ENCODE data around the gene RTP2. TPM values are rescaled to one million over a fixed set of nuclear protein-coding genes. Genes with fewer than 3 reads are reported as not detected.

The RTP2 gene
- total RNA-seq, 6 donors from 2014 or later, result not detected

DNA sequence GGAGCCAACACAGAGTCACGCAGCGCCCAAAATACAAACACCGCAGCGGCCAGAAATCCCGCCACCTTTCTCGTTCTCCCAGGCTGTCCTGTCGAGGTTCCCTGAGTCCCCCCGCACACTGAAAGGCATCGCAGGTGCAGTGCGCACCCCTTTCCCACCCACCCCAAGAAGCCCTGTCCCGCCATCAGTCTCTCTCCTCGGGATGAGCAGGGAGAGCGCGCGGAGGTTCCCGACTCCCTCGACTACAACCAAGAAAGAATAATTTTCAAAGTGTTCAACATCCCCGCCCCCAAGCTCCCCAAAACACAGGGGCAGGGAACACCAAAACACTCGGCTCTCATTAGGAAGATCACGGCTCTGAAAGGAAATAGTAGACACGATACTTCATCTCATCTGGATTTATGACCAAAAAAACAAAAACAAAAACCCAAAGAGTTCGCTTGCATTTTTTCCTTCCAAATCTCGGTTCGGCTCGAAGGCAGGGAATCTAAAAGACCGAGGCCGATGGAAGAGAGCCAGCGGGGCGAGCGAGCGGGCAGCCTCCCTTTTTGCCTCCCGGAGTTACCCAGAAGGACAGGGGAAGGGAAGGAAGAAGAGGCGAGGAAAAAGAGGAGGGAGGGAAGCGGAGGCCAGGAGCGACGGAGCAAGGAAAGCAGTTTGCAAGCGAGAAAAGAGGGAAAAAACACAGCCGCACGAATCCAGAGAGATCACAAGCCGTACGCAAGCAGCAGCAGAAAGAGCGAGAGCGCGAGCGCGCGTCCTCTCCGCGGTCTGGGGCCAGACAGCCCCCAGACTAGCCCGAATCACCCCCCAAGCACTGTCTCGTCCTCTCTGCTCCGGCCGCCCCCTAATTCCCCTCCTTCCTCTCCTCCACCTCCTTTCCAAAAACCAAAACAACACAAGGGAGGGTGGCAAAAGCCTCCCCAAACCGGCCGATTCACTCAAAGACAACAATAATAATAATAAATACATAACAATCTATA lies 42.1 kb upstream of the RTP2 start:
- Histone ChIP-seq H3K4me1 (peaks cover 30 to 48% (median 34%) of the 10 kb centered on the region in 4 donors), H3K9me3 (no peaks in the 10 kb centered on the region), H3K4me3 (peak overlapping the region; percentile 62 to 71 (median 66)), H3K27ac (peak overlapping the region; percentile 97 to 99 (median 98)), H3K36me3 (no peaks in the 10 kb centered on the region), H3K27me3 (no peaks in the 10 kb centered on the region)
- ATAC-seq (ENCODE audit: low FRiP score in 2 of 2) (peak; percentile 29 to 34), DNase-seq (peak; percentile 44 to 90)
- TF ChIP-seq POLR2A (IDR thresholded peaks at IDR 0.05), result peak in 2 of 4 donors; percentile 8 to 14
- no peak for TF ChIP-seq EP300 (IDR thresholded peaks at IDR 0.05)
- TF ChIP-seq POLR2AphosphoS5 (IDR thresholded peaks at IDR 0.05), result peak in 1 of 2 donors; percentile 50
- 0 to 1% methylated on average over 55 of the region's 55 CpGs for WGBS, 2 donors

DNA sequence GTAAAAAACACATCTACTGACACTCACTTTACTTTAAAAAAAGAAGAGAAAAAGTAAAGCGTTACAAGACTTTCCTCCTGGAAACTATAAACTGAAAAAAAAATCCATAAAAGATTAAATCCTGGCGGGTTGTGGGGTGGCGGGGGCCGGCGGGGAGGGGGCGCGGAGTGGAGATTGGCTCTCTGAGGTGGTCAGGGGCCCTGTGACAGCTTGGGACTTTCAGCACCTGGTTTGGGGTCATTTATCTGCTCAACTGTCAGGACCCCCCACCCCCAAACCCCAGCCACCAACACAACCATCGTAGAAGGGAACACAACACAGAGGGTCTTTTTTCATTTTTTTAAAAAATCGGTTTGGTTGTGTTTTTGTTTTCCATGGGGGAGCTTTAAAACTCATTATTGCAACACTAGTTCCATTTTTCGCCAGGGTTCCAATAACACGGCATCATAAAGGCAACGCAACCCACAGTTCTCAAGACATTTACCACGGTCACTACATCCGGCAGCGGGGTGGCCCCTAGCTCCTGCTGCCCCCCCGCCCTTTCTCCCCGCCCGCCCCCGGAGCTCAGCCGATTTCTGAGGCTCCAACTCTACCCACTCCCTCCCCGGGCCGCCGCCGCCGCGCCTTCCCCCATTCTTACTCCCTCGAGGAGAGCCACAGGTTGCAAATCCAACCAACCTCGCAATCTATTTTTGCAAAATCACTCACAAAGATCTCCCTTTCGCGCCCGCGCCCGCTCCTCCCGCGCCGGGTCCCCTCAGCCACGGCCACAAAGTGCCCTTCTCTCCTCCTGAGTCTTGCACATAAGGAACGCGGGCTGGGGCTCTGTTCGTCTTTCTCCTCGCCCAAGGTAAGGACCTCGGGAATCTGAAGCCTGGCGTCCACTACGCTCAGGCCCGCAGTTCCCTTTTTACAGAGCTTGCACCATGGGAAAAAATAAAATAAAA lies 41.1 kb upstream of the RTP2 start:
- peak; percentile 79 to 95 for DNase-seq
- WGBS, 2 donors, result 5% methylated on average over 39 to 45 of the region's 45 CpGs

DNA sequence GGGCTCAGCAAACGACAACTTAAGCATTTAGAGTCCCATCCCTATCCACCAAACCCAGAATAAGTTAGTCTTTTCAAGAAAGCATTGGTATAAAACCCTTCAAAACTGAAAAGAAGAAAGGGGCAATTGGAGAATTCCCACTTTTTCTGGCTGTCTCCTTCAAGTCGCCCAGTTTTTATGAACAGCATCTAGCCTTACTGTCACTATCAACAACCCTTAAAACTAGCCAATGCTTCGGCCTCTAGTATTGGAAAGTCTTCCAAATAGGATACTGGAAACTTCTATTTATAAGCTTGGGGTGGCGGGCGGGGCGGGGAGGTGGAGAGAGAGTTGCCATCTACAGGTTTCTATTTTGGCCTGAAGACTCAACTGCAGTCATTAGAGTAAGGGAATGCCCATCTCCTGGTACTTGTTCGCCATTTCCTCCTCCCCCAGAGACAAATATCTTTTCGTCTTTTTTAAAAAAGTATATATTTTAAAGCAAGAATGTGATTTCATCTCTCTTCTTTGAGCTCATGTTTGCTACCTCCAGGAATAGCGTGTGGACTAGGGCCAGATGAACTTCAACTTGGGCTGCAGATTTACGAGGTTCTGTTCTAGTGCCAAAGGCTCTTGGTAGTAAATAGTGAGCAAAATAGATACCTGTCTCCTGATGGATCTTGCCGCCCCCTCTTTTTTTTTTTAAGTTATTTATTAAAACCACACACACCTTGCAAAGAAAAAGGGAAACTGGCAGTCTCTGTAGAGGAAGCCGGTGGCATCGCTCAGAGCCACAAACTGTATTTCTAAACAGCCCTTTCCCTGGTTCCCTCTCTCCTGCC lies 40.2 kb upstream of the RTP2 start:
- Histone ChIP-seq H3K4me1 (peaks cover 15 to 43% (median 27%) of the 10 kb centered on the region in 4 donors), H3K27ac (peak overlapping the region; percentile 97 to 99 (median 98)), H3K27me3 (no peaks in the 10 kb centered on the region), H3K36me3 (no peaks in the 10 kb centered on the region), H3K4me3 (peak overlapping the region in 3 of 4 donors; percentile 62 to 67 (median 66)), H3K9me3 (no peaks in the 10 kb centered on the region)
- DNase-seq, result peak in 1 of 2 donors; percentile 58
- WGBS, 2 donors, result 48 to 49% methylated on average over 13 of the region's 13 CpGs
- TF ChIP-seq EP300 (IDR thresholded peaks at IDR 0.05) (no peak), POLR2AphosphoS5 (IDR thresholded peaks at IDR 0.05) (no peak), POLR2A (IDR thresholded peaks at IDR 0.05) (peak in 1 of 4 donors; percentile 18)
- TF ChIP-seq, protein P1, sequence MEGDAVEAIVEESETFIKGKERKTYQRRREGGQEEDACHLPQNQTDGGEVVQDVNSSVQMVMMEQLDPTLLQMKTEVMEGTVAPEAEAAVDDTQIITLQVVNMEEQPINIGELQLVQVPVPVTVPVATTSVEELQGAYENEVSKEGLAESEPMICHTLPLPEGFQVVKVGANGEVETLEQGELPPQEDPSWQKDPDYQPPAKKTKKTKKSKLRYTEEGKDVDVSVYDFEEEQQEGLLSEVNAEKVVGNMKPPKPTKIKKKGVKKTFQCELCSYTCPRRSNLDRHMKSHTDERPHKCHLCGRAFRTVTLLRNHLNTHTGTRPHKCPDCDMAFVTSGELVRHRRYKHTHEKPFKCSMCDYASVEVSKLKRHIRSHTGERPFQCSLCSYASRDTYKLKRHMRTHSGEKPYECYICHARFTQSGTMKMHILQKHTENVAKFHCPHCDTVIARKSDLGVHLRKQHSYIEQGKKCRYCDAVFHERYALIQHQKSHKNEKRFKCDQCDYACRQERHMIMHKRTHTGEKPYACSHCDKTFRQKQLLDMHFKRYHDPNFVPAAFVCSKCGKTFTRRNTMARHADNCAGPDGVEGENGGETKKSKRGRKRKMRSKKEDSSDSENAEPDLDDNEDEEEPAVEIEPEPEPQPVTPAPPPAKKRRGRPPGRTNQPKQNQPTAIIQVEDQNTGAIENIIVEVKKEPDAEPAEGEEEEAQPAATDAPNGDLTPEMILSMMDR (IDR thresholded peaks at IDR 0.05), result peak in 1 of 6 experiments; percentile 1
- no peak for ATAC-seq (ENCODE audit: low FRiP score in 2 of 2)

More for the DNA sequence above, 41.1 kb upstream of the RTP2 start:
- Histone ChIP-seq H3K4me1 (peaks cover 24 to 45% (median 34%) of the 10 kb centered on the region in 4 donors), H3K27ac (peak overlapping the region; percentile 97 to 99 (median 98)), H3K4me3 (peak overlapping the region; percentile 62 to 71 (median 66)), H3K9me3 (no peaks in the 10 kb centered on the region), H3K27me3 (no peaks in the 10 kb centered on the region), H3K36me3 (no peaks in the 10 kb centered on the region)
- TF ChIP-seq POLR2A (IDR thresholded peaks at IDR 0.05) (peak in 2 of 4 donors; percentile 65 to 70), EP300 (IDR thresholded peaks at IDR 0.05) (no peak), POLR2AphosphoS5 (IDR thresholded peaks at IDR 0.05) (peak; percentile 55 to 69)
- TF ChIP-seq, protein P1 (IDR thresholded peaks at IDR 0.05), result no peak
- ATAC-seq (ENCODE audit: low FRiP score in 2 of 2), result peak in 1 of 2 donors; percentile 0

DNA sequence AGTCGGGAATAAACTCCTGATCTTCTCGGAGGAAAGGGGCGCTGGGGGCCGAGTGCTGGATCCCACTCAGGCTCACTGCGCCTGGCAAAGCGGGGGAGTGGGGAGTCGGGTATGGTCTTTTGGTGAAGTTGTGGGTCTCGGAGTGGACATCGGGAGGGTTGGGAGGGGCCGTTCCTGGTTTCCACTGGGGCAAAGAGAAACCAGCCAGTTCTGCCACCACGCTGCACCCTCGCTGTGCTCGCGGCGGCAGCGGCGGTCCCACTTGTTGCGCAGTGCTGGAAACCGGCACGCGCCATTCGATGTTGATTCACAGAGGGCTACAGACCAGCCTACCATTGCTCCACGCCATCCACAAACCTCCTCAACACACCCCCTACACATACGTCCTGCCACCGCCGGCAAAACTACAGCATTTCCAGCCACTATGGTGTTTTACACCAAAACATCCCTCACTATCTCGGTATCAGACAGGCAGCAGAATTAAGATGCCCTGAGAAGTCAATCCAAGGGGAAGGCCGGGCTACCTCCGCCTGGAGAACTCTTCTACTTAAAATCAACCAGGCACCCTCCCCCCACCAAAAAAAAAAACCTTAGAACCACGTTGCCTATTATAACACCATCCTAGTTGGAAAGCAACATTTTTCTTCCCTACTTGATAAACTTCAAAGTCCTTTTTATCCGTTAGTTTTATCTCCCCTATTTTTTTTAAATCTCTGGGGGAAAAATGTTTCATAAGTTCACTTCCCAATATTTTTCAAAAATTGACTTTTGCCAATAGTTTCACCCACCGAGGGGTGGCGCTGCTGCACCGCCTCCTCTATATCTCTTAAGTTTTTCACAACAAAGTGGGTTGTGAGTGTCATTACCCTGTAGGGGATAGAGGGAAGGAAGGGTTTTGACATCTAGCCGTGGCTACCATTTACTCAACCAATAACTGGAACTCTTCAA lies 39.3 kb upstream of the RTP2 start:
- Histone ChIP-seq H3K9me3 (no peaks in the 10 kb centered on the region), H3K27me3 (no peaks in the 10 kb centered on the region), H3K36me3 (no peaks in the 10 kb centered on the region), H3K4me1 (peaks cover 23 to 50% (median 27%) of the 10 kb centered on the region in 4 donors), H3K27ac (peak overlapping the region; percentile 97 to 99 (median 98)), H3K4me3 (peak overlapping the region; percentile 60 to 67 (median 64))
- ATAC-seq (ENCODE audit: low FRiP score in 2 of 2) (peak; percentile 19 to 47), DNase-seq (peak; percentile 79 to 91)
- TF ChIP-seq POLR2A (IDR thresholded peaks at IDR 0.05), result peak in 3 of 4 donors; percentile 12 to 59 (median 25)
- peak; percentile 55 to 83 for TF ChIP-seq POLR2AphosphoS5 (IDR thresholded peaks at IDR 0.05)
- TF ChIP-seq, protein P1 (IDR thresholded peaks at IDR 0.05), result peak; percentile 72 to 88 (median 81)
- peak in 1 of 4 donors; percentile 25 for TF ChIP-seq EP300 (IDR thresholded peaks at IDR 0.05)
- WGBS, 2 donors, result 2 to 3% methylated on average over 33 to 35 of the region's 35 CpGs
